ENCODE measurements around the gene GLMP. TPM values are rescaled to one million over a fixed set of nuclear protein-coding genes. Genes with fewer than 3 reads are reported as not detected.
"Not testable (repeated sequence)": the region's sequence is repeated elsewhere in the genome, so short reads cannot be mapped to it uniquely, and the experiment has no call there.

GLMP gene
- total RNA-seq, result 67.1 TPM

DNA sequence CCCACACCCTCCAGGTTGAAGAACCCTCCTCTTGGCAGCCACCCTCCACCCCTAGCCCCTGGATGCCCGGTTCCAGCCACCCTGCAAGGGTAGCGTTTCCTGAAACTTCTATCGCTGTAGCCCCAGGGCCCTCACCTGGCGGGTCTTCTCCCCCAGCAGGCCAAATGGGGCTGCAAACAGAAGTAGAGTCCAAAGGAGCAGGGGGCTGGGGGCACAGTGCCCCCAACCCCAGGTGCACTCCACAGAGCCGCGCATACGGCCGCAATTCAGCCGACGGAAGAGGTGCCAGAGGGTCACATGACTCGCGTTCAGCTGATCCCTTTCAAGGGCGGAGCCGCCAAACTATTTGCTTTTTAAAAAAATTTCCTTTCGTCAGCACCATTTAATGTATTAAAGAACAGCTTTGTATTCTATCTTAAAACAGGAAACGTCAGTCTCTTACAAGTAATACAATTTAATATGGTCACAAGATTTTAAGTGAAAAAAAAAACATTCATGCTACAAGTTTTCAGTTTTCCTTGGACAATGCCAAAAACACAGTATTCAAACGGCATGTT is at the start of gene GLMP:
Gene GLMP (minus strand): TSS at position 289 of the 557 bp plus-strand sequence. CDS start 34 bp downstream, at position 255.
- DNase-seq (ENCODE audit: low spot score), result peak; percentile 75

DNA sequence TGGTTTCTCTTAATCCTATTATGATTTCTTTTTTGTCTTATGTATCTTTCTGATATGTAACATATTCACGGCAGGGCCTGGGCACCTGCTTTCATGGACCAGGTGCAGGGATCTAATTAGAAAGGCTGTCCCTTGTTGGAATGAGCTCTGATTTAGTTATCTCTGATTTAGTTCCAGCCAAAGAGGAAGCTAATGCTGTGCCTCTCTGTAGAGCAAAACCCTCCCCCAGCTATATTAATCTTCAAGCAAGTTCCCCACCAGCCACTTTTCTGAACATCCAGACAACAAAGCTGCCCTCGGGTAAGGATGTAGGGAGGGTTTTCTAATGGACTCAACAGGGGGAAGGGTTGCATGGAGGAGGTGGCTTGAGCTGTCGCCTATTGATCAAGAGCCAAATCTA is 48.9 kb upstream of the GLMP start:
- DNase-seq (ENCODE audit: low spot score), result no peak

GRCh38 chr1:156342166-156342955 is 46.9 kb upstream of the GLMP start:
- no peak for DNase-seq (ENCODE audit: low spot score)

GRCh38 chr1:156338180-156338976 is 42.9 kb upstream of the GLMP start, which contains the start of the genes CCT3 and TSACC:
TSS of gene CCT3 (minus strand) at chr1:156338292. CDS start at chr1:156338184, 108 bp downstream.
TSS of gene TSACC (plus strand) at chr1:156338526. CDS start at chr1:156339758, 1,232 bp downstream.
- DNase-seq (ENCODE audit: low spot score), result peak; percentile 100

DNA sequence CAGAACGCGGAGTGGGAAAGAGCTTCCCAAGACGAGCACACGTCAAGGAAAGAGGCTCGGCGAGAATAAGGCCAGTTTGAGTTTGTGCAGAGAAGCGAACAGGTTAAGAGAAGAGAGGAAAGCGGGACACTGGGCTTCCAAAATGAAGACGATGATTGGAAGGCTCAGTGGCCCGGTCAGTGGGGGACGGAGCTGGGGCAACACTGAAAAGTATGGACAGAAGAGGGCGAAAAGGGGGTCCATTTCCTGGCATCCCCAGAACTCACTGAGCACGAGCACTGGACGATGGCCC is 42.4 kb upstream of the GLMP start:
- no peak for DNase-seq (ENCODE audit: low spot score)

GRCh38 chr1:156337052-156337887 is 41.8 kb upstream of the GLMP start:
- DNase-seq (ENCODE audit: low spot score), result no peak

DNA sequence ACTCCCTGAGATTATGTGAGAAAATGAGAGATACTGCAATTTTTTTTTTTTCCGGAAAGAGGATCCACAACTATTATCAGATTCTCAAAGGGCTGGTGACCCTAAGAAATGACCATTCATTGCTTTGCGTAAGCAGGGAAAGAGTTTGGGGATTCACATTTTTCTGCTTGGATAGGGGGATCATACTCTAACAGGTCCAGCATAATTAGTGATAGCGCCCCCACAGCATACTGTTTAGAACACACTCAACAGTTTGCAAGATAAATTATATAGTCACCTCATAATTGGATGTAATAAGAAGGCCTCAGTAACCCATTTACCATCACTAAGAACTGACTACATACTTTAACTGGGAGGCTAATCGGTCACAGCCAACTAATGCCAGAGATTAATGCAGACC is 40.8 kb upstream of the GLMP start:
- DNase-seq (ENCODE audit: low spot score), result no peak

GRCh38 chr1:156323179-156323578 is 27.7 kb upstream of the GLMP start:
- not testable (repeated sequence) for DNase-seq (ENCODE audit: low spot score)

DNA sequence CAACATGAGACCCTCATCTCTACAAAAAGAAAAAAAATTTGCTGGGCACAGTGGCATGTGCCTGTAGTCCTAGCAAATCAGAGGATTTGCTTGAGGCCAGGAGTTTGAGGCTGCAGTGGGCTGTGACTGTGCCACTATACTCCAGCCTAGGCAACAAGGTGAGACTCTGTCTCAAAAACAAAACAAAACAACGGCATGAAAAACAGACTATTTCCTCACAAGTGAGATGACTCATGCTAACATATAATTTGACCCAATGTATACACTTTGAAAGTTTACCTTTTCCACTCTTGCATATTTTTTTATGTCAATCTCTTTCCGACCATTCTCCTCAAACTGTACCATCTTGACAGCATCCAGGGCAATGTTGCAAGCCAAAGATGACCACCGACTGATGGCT is 25.1 kb upstream of the GLMP start:
- no peak for DNase-seq (ENCODE audit: low spot score)

DNA sequence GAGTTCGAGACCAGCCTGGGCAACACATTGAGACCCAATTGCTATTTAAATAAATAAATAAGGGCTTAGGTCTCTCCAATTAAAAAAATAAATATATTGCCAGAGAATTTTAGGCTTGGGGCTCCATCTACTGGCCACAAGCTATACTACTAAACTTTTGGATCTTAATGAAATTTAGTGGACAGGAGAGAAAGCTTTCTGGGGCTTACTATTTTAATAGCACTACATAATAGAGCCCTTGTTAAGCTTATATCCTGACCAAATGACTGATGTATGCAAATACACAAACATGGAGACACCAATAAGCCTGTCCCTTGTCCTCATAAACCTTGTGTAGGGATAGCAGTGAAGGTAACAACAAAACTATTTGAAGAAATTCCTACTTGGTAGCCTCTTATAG is 24.2 kb upstream of the GLMP start:
- no peak for DNase-seq (ENCODE audit: low spot score)

DNA sequence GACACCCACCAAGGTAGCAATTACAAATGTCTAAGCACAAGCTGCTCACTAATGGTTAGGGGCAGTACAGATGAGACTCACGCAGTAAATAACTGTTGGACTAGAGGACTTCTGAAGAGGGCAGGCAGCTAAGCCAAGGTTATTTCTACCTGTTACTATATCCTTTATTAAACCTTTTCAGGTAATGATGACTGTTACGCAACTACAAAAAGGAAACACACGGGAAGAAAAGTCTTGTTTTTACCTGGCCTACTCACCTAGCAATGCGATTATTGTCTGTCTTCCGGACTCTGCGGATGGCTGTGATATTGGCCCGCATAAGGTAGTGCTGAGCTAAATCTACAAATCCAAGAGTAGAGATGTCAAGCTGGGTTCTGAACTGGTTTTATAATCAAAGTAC is 21.4 kb upstream of the GLMP start:
- no peak for DNase-seq (ENCODE audit: low spot score)

GRCh38 chr1:156310962-156311361 is 15.5 kb upstream of the GLMP start:
- DNase-seq (ENCODE audit: low spot score), result no peak

GRCh38 chr1:156308078-156308477 is 12.6 kb upstream of the GLMP start:
- DNase-seq (ENCODE audit: low spot score), result no peak

DNA sequence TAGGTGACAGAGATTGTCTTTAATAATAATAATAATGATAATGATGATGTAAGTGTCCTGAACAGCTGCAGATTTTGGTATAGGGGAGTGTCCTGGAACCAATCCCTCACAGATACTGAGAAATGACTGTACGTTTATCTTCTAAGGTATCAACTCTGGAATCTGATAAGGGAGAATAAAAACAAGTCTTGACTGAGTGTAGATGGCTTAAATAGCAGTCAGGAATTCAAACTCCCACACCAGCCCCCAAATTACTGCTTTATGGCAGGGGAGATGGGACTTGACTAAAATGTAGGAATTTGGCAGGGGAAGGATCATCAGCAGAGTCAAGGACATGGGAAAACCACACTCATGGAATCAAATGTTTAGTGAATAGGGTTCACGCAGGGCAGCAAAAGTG is 9.7 kb upstream of the GLMP start:
- DNase-seq (ENCODE audit: low spot score), result no peak

DNA sequence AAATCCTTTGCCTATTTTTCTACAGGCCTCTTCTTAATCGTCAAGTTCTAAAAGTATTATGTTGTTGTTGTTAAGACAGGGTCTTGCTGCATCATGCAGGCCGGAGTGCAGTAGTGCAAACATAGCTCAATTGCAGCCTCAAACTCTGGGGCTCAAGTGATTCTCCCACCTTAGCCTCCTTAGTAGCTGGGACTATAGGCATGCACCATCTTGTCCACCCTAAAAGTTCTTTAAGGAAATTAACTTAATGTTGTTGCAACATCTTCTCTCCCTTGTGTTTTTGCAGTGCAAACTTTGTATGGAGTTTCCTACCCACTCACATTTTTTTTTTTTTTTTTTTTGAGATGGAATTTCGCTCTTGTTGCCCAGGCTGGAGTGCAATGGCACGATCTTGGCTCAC is 7.8 kb upstream of the GLMP start:
- DNase-seq (ENCODE audit: low spot score), result no peak

- DNase-seq (ENCODE audit: low spot score), result no peak
Measured at GRCh38 chr1:156298852-156299357, 3.4 kb upstream of the GLMP start, which contains the start of gene VHLL. TSS of gene VHLL (minus strand) at chr1:156299307. CDS start at chr1:156299189, 118 bp downstream.

DNA sequence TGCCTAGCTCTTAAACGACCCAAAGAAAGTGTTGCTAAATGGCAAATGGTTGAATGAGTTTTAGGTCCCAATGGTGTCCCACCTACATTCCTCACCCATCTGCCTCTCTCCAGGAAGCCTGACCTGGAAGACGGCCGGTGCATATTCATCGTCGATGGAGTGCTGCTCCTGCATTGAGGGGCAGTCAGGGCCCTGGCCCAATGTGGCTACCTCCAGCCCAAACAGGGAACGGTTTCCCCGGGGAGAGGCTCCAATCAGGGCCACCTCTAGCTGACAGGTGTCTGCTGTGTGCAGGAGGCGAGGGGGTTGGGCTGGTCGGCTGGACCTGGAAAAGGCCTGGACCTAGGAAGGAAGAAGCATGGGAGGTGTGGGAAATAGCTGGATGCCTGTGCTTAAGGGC is 1.6 kb downstream of the GLMP start:
- no peak for DNase-seq (ENCODE audit: low spot score)

DNA sequence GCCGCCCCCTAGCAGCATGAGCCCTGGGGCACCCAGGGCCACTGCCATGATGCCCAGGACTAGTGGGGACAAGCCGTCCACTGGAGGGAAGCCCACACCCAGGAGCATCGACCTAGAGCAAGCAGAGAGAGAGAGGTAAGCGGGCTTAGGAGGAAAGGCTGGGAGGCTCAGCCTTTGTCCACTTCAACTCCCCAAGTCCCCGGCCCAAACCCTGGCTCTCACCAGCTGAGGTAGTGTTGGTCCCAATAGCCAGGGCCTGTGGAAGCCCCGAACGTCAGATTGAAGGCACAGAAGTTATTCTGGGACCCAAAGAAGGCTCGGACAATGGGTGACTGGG is 2.4 kb downstream of the GLMP start:
- no peak for DNase-seq (ENCODE audit: low spot score)

DNA sequence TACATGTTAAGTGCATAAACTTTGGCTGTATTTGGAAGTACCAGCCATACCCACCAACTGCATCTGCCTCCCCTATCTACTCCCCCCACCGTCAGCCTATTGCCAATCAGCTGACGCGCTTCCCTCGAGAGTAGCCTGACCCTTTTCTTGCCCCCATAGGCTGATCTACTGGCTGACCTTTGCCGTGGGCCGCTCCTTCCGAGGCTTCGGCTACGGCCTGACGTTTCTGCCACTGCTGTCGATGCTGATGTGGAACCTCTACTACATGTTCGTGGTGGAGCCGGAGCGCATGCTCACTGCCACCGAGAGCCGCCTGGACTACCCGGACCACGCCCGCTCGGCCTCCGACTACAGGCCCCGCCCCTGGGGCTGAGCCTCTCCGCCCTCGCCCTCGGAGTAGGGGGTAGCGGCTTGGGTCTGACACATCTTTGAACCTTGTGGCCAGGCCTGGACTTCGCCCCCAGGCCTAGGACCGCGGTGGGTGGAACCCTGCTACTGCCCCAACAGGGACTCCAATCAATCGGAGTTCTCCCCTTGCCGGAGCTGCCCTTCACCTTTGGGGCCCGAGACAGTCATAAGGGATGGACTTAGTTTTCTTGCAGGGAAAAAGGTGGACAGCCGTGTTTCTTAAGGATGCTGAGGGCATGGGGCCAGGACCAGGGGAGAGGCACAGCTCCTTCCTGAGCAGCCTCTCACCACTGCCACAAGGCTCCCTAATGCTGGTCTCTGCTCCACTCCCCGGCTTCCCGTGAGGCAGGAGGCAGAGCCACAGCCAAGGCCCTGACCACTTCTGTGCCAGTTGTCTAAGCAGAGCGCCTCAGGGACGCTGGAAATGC is 4.0 kb downstream of the GLMP start:
- peak; percentile 89 for DNase-seq (ENCODE audit: low spot score)

DNA sequence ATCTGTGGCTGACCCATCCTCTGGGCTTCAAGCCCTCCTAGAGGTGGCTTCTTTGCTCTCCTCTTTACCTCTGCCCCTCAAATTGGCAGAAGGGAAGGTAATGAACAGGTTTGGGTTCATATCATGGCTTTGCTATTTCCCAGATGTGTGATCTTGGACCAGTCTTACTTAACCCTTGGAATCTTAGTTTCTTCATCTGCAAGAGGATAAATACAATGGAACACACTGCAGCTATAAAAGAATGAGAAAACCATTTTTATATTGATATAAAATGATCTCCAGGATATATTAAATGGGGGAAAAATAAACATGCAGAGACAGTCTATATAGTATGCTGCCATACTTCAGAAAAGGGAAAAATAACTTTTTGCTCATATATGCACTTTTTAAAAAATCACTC is 5.6 kb downstream of the GLMP start:
- no peak for DNase-seq (ENCODE audit: low spot score)

GRCh38 chr1:156286061-156286460 is 9.4 kb downstream of the GLMP start:
- DNase-seq (ENCODE audit: low spot score), result no peak
